SIG-M5 treated with dmso at 0.1 percent for 504 hours (cell line): Measurements from ENCODE around the gene MLN.

Experiments
- DNase-seq: peaks from one replicate; lab custom pipeline; 2025; ENCODE audit not compliant: unreplicated experiment; lab: John Stamatoyannopoulos, UW

The MLN gene

DNA sequence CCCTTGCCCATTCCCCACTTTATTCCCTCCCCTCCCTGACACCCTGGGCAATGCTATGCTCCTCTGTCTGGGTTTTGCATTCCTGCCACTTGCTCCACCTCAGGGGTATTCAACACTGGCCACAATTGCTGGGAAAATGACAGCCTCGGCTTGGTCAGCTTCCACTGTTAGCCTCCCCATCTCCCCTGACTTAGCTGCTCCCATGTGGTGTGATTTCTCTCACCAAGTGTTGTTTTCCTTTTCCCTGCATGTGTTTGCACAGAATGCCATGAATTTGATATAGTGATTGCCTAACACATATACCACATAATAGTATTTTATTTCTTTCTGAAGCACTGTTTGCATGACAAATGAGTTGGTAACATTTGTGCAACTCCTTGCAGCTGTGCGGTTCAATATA lies 13.4 kb downstream of the MLN start:
- DNase-seq: no peak

DNA sequence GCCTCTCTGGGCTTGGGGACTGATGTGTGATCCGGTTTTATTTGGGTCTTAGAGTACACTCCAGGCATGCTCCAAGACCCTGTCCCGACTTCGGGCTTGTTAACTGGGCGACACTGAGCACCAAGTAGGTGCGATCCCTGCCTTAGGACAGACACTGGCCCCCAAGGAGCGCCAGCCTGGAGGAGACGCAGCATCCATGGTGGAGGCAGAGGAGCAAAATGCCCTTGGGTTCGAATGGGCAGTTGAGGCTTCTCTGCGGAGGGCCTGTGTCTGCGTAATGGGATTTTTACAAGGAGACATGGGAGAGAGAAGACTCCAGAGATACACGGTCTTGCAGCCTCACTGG lies 14.3 kb downstream of the MLN start:
- DNase-seq: no peak

DNA sequence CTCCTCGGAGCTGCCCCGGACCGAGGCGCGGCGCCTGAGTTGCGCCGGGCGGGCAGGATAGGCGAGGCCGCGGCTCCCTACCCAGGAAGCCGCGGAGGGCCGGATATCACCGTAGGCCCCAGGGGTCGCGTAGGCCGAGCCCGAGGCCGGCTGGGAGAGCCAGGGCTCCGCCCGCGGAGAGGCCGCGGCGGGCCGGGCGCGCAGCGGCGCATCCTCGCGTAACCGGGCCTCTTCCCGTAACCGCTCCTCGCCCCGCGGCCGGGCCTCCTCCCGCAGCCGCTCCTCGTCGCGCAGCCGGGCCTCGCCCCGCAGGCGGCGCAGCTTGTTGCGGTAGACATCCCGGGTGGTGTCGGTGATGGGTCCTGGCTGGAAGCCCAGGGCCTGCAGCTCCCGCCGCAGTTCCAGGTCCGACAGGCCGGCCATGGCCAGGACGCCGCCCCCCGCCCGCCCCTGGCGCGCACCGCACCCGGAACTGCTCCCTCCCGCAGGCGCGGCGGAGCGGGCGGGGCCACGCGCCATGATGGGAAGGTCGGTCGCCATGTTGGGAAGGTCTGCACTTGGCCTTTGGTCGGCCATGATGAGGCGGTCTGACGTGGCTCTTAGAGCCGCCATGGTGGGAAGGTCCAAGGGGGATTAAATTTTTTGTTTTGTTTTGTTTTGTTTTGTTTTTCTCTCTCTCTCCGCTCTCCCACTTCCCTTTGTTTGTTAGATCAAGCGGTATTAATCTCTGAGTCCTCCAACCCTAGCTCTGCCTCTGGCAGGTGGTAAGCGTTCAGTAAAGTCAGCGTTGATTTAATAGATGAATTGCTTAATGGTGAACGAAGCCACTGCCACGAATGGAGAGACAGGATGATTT lies 14.9 kb downstream of the MLN start, which contains the start of gene LEMD2:
Gene LEMD2 (minus strand): TSS at position 437 of the 856 bp plus-strand sequence. CDS start 14 bp downstream, at position 423.
- peak; percentile 75 for DNase-seq

DNA sequence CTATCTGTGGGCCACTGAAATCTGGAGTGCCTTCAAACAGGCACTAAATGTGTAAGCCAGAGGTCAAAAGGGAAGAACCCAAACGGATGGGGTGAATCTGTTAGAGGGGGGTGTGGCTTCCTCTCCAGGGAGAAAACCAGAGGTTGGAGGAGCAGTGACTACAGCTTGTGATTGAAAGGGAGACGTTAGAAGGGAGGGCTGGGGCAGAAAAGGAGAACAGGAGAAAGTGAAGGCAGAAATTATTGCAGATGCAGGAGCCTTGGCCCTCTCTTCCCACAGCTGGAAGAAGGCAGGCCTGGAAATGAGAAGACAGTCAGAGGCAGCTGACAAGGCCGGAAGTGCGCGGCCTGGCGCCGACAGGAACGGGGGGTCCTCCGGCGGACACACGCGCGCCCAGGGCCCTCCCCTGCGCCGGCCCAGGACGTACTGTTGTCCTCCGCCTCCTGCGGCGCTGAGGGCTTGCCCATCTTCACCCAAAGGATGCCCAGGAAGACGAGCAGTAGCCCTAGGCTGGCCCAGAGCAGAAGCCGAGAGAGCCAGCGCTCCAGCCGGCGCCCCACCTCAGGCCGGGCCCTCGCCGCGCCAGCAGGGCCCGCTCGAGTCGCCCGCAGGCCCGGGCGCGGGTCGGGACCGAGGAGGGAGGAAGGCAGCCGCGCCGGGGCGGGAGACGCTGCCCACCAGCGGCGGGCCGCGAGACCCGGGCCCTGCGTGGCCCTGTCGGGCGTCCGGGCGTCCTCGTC lies 15.7 kb downstream of the MLN start:
- DNase-seq: peak; percentile 81

DNA sequence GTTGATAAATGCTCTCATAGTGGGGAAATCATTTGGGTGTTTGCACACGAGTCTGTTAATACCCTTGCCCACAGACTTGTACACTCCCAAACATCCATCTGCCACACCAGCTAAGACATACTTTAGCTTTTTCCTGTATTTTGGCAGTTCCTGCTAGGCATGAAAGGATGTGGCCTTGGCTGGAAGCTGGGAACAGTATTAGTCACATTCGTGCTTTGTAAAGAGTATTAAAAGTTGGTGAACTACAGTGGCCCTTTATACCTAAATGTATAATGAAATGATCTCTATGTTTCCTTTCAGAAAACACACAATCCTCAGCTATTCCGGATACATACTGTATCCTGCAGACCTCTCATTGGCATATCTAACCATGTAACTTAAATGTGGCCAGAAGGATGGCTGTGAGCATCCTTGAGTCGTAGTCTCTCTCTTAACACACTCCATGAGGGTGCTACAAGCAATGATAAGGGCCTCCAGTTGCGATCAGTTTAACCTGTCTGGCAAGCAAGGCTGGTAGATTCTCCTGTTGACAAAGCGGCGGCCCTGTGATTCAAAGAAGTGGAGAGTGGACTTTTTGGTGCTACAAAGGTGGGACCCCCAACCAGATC lies 16.4 kb downstream of the MLN start:
- no peak for DNase-seq

DNA sequence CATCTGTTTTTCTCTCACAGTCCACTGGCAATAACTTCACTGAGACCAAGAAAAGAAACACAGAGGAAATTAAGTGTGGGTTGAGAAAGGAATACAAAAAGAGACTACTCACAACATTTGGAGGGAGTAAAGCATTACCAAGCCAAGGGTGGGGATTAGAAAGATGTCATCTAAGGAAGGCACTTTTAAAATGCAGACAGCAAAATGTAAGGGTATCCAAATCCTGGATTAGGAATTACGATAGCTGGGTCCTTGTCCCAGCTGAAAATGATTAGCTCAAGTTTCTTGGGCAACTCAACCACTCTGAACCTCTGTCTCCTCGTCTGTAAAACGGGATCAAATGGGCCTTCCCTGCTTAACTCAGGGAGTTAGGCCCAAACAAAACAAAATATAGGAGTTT lies 17.1 kb downstream of the MLN start:
- no peak for DNase-seq

DNA sequence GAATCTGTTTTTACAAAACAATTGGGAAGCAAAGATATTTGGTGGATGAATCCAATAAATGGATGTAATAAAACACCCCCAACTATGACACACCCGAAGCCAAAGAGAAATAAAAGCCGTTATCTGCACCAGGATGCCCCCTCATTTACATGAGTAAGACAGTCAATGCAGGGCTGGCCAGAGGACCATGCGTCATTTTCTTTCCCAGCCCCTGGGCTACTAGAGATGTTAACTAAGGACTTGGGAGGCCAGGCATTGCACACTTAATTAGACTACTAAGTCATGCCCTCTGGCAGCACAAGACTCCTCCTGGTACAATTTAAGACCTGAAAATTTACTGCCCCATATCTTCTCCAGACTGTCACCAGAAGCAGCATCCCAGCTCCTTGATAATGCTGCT lies 18.0 kb downstream of the MLN start:
- DNase-seq: no peak

DNA sequence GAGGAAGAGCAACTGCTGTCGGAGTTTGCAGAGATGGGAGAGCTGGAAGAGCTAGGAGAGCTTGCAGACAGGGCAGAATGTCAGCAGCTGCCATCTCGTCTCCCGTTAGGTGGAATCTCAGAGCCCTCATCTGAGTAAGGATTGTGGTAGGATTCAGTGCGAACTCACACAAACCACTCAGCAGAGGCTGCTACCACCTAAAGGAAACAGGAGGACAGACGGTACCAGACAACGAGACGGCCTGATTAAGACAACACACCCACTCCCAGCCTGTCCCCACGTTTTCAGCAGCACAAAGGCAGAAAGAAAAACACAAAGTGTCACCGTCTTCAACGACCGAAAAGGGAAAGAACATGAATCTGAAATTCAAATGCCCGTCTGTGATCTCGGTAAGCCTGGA lies 19.0 kb downstream of the MLN start:
- no peak for DNase-seq

DNA sequence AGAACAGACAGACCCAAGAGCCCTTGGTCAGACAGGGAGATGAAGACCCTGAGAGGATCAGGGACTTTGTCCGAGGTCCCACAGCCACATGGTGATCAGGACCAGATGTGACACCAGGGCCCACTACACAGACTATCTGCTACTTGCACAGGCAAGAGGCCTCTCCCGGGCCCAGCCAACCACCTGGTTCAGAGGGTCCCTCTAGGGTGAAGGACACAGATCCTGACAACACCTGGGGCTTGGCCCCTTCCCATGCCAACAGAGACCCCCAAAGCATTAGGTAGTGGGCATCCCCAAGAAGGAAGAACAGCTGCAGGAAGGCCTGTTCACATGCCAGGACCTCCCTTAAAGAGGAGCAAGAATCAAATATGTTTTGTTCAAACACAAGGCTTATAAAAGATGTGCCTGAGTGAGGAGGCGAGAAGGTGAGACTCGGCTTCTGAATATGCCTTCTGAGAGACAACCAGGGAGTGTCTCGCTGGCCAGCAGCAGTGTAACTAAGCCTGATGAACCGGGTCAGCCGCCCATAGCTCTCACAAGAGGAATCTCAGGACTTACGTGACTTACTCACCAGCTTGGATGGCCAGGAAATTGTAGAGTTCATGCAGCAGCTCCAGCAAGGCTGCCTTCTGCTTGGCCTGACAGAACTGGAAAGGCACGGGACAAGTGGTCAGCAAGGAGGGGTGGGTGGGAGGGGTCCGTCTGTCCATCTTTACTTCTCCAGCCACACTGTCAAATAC lies 19.9 kb downstream of the MLN start:
- DNase-seq: no peak

DNA sequence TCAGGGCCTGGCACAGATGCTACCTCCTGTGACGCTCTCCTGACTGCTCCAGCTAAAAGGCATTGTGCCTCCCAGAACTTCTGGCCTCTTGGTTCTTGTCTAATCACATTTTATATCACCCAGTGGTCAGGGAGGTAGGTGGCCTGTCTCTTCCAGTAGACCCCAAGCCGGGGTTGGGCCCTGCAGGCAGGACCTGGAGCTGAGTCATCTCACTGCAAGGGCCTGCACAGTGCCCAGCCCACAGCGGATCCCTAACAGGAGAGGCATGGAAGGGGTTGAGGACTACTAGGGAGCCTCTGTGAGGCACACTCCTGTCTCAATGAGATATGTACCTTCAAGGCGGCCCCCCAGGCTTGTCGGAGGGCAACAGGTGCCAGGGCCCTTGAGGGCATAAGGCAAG lies 21.2 kb downstream of the MLN start:
- DNase-seq: no peak

DNA sequence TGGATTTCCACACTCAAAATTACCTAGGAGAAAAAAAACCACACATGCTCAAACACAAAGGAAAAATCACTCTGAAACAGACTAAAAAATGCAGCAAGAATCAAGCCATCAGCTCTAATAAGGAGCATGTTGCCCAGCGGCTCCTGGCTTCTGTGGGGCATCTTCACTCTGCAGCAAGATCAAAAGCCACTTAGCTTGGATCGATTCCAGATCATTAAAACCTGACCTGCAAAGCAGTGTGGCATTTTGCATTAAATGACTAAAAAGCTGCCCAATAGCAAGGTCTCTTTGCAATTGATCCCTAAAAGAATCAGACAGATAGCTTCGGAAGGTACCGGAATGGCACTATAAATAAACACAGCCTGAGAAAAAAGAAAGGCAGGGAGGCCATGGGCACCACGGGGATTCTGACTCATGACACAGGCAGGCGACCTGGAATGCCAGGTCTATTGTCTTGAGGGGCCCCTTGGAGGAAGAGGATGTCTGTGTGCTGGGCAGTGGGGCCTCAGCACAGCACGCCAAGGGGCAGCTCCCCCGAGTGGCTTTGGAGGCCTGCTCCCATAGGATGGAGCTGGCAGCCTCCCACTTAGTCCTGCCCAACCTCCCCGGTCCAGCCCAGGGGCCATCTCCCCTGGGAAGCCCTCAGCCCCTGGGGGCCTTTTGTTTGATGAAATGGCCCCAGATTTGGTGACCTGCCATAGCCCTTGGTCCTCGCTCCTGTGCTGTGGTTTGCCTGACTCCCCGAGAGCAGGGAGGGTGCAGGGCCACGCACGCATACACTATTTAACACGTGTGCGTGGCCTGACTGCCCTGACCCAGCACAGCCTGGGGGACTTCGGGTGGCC lies 22.4 kb downstream of the MLN start:
- DNase-seq: no peak

DNA sequence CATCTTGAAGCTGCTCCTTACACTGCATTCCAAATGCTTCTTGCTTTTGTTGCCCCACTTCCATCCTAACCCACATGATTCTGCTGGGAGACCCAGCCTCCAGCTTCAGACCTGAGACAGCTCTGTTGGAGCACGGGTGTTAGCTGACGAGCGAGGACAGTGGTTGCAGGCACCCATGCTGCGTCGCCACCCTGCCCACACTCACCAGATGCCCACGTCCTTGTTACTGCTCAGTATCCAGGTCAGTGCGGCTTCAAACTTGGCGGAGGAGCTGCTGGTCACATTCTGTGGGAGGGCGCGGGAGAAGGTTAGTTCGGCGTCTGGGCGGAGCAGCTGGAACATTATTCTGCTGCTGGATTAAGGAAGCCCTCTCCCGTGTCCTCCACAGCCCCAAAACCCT lies 23.9 kb downstream of the MLN start:
- no peak for DNase-seq

DNA sequence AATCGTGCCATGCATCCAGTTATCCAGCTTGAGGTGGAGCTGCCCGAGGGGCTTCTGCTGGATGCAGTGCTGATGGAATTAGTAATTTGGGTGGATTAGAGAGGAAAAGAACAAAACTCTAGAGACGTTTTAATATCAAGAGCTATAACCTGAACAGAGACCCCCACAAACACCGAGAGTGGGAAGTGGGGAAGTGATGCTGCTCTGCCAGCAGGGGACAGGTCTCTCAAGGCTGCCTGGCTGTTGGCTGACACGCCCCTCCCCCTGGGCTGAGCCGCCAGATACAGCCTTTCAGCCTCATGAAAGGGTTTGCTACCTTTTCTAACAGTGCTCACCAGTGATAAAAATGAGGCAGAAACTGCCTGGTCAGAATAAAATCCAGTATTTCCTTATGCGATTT lies 24.5 kb downstream of the MLN start:
- DNase-seq: no peak

DNA sequence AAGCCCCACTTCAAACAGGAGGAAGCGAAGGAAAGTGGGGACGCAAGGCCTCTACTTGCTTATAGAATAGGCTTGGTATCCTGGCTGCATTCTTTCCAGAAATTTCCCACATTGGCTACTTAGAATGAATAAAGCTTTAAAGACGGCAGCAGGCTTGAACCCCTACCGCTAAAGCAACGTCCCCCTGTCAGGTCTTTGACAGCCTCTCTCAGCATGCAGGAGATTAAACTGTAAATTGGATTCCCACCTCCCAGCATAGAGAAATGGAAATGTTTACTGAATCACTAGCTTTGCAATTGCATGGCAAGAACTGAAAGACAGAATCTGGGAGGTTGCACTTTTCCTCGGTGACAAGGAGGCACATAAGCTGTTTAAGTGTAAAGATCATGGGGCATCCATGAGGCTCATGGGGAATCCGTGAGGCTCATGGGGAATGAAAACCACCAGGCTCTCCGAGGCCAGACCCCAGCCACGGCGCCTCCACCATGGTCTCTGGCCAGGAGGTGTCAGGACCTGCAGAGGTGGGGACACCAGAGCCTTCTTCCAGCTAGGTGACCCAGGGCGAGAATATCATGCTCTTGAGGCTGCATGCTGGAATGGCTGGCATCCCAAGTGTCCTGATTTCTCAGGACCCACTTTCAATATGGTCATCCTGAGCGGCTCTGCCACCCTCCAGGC lies 25.2 kb downstream of the MLN start:
- no peak for DNase-seq

DNA sequence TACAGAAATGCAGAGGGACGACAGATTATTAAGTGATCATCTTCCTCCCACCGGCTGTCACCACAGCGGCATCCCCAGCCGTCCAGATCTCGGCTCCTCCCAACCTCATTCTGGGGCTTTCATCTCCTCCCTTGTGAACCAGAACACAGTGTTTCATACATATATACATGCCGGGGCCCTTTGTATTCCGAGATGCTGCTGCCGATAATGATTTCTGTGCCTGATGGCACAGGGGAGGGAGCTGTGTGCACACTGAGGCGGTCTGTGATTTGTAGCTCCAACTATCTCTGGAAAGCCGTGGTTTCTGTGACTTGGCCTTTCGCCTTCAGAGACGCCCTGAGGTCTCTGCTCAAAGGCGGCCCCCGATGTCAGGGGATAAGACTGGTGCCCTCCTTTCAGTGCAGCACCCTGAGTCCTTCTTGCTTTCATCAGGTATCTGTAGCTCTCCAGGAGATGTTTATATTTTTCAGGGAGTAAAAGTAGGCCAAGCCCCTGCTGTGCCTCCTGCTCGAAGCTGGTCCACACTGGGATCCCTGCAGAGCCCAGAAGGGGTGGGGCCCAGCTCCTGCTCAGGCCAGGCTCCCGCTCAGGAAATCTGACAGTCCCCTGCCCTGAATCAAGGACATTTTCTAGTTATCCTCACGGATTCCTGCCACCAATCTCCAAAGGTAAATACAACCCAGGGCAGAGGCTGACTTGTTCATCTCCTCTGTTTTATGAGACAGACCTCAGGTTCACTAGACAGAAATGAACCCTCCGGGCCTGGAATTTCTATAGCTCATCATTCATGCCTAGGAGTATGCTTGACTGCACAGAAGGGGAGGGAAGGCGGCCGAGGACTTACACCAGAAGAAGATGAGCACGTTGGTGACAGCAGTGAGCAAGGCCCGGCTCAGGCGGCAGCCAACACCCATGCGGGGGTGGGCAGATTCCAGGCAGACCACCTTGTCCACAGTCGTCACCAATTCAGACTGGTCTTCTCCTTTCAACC lies 26.1 kb downstream of the MLN start:
- no peak for DNase-seq

DNA sequence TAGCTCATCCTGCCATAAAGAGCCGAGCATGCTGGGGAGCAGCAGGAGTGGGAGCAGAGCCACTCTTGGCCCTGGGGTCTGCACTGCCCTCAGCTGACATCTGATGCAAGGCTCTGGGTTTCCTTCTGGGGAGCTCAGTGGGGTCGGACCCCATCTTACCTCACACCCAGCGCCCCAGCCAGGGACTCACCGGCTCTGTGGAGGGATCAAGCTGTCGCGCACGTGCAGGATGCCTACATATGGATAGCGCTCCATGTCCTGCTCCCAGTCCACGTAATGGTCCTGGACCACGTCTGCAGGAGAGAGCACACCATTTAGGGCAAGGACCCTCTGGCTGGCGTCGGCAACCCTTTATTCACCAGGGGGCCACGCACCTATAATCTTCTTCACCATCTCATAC lies 27.0 kb downstream of the MLN start:
- DNase-seq: no peak

DNA sequence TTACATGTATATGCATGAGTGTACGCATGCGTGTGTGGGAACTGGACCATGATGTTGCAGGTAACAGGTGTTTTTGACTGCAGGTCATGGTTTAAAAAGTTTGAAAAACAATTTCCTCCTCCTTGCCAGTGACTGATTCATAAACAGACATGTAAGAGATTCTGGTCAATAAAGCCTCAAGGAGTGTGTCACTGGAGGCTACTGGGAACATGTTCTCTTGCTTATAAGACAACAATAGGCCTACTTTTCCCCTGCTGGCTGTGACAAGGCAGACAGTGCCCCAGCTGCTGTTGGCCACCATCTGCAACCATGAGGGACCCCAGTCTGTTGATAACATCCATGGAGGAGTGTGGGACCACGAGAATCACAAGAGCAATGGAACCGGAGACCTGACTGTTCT lies 27.6 kb downstream of the MLN start:
- no peak for DNase-seq

DNA sequence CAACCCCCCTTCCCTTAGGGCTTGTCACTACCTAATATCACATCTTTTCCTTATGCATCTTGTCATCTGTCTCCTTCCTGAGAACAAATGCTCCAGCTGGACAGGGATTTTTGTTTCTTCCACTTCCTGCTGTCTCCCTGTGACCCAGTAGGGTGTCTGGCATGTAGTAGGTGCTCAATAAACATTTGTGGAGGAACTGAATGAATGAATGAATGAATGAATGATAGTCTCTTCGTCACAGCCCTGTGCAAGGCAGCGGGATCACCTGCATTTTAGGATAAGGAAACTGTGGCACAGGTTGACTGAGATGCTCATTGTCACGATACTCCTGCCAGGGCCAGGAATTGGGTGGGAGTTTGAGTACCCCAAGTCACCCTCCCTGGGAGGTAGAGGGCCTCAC lies 29.0 kb downstream of the MLN start:
- no peak for DNase-seq
